GM18907 (cell line): ENCODE data around the gene KCNK2.

Source experiments
- ATAC-seq: cut with Tn5 transposase; IDR thresholded peaks from one replicate; pipeline ENCODE4 v1.9.1; 2021; ENCODE audit warnings: mild to moderate bottlenecking, moderate library complexity; ENCODE audit not compliant: unreplicated experiment

The KCNK2 gene

GRCh38 chr1:215094381-215094780, 11.8 kb downstream of the KCNK2 start:
- no peak for ATAC-seq

- no peak for ATAC-seq
Measured at GRCh38 chr1:215095524-215095923, 13.0 kb downstream of the KCNK2 start.

DNA sequence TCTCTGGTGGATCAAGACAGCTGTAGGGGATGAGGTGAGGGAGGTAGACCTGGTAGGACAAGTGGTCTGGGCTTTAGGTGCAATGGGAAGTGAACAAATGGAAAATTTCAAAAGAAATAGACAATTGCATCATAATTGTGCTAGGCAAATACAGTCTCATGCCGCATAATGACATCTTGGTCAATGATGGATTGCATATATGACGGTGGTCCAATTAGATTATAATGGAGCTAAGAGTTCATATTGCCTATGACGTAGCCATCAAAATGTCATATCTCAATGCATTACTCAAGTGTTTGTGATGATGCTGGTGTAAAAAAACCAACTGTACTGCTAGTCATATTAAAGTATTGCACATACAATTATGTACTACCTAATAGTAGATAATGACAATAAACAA, 19.0 kb downstream of the KCNK2 start:
- ATAC-seq: no peak

GRCh38 chr1:215104283-215104682, 21.7 kb downstream of the KCNK2 start:
- ATAC-seq: no peak

DNA sequence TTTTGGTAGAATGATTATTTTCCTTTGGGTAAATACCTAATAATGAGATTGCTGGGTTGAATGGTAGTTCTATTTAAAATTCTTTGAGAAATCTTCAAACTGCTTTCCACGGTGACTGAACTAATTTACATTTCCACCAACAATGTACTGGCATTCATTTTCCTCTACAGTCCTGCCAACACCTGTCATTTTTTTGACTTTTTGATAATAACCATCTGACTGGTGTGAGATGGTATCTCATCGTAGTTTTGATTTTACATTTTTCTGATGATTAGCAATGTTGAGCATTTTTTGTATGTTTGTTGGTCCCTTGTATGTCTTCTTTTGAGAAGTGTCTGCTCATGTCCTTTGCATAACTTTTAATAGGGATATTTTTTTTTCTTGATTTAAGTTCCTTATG, 23.5 kb downstream of the KCNK2 start:
- no peak for ATAC-seq

GRCh38 chr1:215109171-215109570, 26.6 kb downstream of the KCNK2 start:
- no peak for ATAC-seq

- ATAC-seq: no peak
Measured at GRCh38 chr1:215111916-215112315, 29.4 kb downstream of the KCNK2 start.

- no peak for ATAC-seq
Measured at GRCh38 chr1:215113776-215114153, 31.2 kb downstream of the KCNK2 start.

DNA sequence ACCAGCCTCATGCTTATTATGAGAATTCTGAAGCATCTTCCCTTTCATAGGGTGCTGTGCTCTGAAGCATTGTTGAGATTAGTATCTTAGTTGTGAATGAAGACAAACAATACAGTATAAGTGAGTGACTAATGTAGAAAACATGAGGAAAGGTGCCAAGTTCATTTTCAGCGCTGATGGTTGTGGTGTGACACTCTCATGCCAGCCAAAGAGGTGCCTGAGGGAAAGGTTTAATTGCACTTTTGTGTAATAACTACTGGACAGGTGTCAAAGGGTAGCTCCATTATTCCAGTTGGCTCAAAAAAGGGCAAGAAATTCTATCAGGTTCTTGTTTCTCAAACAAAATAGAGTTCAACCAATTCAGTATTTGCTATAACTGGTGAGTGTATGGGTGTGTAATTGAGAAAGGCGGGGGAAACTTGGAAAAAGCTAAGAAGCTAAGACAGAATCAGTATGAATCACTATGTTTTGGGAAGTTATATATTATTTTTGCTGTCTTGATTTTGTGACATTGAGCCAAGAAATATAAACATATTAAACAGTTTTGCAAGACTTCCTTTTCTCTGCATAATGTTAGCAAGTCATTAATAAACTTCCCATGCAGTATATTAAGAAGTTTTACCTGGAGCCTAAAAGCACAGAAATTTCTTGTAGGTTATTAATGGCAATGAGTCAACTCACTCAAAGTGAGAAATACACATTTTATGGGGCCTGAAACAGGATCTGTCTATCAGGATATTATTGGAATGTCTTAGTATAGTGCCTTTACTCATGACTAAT, 31.8 kb downstream of the KCNK2 start:
- ATAC-seq: no peak

GRCh38 chr1:215115760-215116159, 33.2 kb downstream of the KCNK2 start:
- no peak for ATAC-seq

- no peak for ATAC-seq
Measured at GRCh38 chr1:215118081-215118480, 35.5 kb downstream of the KCNK2 start.

- ATAC-seq: no peak
Measured at GRCh38 chr1:215119056-215119455, 36.5 kb downstream of the KCNK2 start.

- no peak for ATAC-seq
Measured at GRCh38 chr1:215119719-215120365, 37.3 kb downstream of the KCNK2 start.

DNA sequence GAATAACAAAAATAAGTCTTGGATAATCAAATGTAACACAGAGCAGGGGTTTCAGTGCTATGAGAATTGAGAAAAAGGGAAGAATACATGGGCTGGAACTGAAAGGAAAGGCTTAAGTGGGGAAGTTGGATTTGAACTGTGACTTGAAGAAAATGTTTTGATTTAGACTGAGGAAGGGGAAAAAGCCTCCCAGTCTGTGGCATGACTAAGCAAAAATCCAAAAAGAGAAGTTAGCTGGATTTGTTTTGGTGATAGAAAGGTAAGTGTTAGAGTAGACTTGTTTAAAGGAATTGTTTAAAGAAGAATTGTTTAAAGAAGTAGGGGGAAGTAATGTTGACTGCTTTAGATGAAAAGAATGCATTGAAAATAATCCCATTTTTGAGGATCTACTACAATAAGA, 46.0 kb downstream of the KCNK2 start:
- ATAC-seq: no peak

GRCh38 chr1:215131291-215131690, 48.8 kb downstream of the KCNK2 start:
- ATAC-seq: no peak

GRCh38 chr1:215132156-215132555, 49.6 kb downstream of the KCNK2 start:
- ATAC-seq: no peak

- ATAC-seq: no peak
Measured at GRCh38 chr1:215133532-215133931, 51.0 kb downstream of the KCNK2 start.

GRCh38 chr1:215137985-215138384, 55.4 kb downstream of the KCNK2 start:
- no peak for ATAC-seq

- ATAC-seq: no peak
Measured at GRCh38 chr1:215140135-215140534, 57.6 kb downstream of the KCNK2 start.

DNA sequence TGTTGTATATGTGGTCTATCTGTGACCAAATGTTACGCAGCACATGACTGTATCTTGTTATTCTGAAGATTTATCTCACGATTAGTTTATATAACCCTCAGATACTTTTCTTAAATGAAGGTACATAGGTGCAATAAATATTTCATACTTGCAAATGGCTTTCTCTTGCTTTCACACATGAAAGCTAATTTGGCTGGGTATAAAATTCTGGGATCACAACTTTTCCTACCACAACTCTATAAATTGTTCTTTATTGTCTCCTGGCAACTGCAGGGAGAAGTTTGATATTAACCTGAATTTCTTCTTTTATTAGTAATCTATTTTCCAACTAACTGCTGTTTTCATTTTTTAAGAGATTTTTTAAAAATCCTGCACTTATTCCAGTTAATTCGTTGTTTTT, 58.9 kb downstream of the KCNK2 start:
- ATAC-seq: no peak

DNA sequence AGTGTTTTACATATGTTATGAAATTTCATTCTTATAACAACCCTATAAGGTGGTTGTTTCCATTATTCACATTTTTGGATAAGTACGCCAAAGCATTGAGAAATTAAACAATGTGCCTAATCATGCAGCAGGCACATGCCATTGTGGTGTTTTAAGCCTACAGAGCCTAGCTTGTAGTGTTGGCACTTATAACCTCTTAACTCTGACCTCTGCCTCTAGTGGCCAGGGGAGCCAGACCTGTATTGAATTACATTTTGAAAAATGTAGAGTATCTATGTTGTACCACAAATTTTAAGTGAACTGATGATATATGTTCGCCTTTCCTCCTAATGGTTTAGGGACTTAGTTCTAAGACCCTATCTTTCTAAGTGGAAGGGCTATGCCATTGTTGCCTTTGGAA, 61.0 kb downstream of the KCNK2 start:
- no peak for ATAC-seq

- ATAC-seq: no peak
Measured at GRCh38 chr1:215146240-215146975, 63.9 kb downstream of the KCNK2 start.
